ENCODE measurements around the gene RASGRP2. TPM values are rescaled to one million over a fixed set of nuclear protein-coding genes. Genes with fewer than 3 reads are reported as not detected.

The RASGRP2 gene
- total RNA-seq, 6 donors from 2014 or later: 20.5 to 80.7 (median 33.9) TPM

- TF ChIP-seq, protein P1, sequence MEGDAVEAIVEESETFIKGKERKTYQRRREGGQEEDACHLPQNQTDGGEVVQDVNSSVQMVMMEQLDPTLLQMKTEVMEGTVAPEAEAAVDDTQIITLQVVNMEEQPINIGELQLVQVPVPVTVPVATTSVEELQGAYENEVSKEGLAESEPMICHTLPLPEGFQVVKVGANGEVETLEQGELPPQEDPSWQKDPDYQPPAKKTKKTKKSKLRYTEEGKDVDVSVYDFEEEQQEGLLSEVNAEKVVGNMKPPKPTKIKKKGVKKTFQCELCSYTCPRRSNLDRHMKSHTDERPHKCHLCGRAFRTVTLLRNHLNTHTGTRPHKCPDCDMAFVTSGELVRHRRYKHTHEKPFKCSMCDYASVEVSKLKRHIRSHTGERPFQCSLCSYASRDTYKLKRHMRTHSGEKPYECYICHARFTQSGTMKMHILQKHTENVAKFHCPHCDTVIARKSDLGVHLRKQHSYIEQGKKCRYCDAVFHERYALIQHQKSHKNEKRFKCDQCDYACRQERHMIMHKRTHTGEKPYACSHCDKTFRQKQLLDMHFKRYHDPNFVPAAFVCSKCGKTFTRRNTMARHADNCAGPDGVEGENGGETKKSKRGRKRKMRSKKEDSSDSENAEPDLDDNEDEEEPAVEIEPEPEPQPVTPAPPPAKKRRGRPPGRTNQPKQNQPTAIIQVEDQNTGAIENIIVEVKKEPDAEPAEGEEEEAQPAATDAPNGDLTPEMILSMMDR (IDR thresholded peaks at IDR 0.05): no peak
- TF ChIP-seq POLR2AphosphoS5 (IDR thresholded peaks at IDR 0.05) (no peak), EP300 (IDR thresholded peaks at IDR 0.05) (no peak), POLR2A (IDR thresholded peaks at IDR 0.05) (no peak)
- no peak overlapping the region for H3K27ac ChIP-seq
- peaks cover 0 to 64% (median 33%) of the 10 kb centered on the region in 4 donors for H3K36me3 ChIP-seq
- no peaks in the 10 kb centered on the region for H3K4me1 ChIP-seq
- ATAC-seq (ENCODE audit: low FRiP score in 2 of 2): peak; percentile 11 to 23
- no peaks in the 10 kb centered on the region for H3K27me3 ChIP-seq
- peak in 1 of 2 donors; percentile 56 for DNase-seq
- H3K9me3 ChIP-seq: no peaks in the 10 kb centered on the region
- H3K4me3 ChIP-seq: no peak overlapping the region
- WGBS, 2 donors: 85% methylated on average over 8 to 23 of the region's 23 CpGs
Measured at GRCh38 chr11:64734811-64735724, 8.9 kb downstream of the RASGRP2 start.

- H3K4me3 ChIP-seq: no peak overlapping the region
- 90 to 92% methylated on average over 3 of the region's 3 CpGs for WGBS, 2 donors
- H3K4me1 ChIP-seq: peaks cover 0 to under 1% (median 0%) of the 10 kb centered on the region in 4 donors
- DNase-seq (no peak), ATAC-seq (ENCODE audit: low FRiP score in 2 of 2) (no peak)
- TF ChIP-seq POLR2A (IDR thresholded peaks at IDR 0.05): no peak
- no peak overlapping the region for H3K27ac ChIP-seq
- H3K36me3 ChIP-seq: peaks cover 0 to 63% (median 23%) of the 10 kb centered on the region in 4 donors
- H3K9me3 ChIP-seq: no peaks in the 10 kb centered on the region
- no peaks in the 10 kb centered on the region for H3K27me3 ChIP-seq
Measured at GRCh38 chr11:64731601-64732000, 12.3 kb downstream of the RASGRP2 start.

GRCh38 chr11:64729851-64730382 lies 14.0 kb downstream of the RASGRP2 start:
- Histone ChIP-seq H3K4me1 (peaks cover 0 to 3% (median 0%) of the 10 kb centered on the region in 4 donors), H3K36me3 (peaks cover 0 to 46% (median 12%) of the 10 kb centered on the region in 4 donors), H3K27me3 (no peaks in the 10 kb centered on the region), H3K27ac (no peak overlapping the region), H3K9me3 (no peaks in the 10 kb centered on the region), H3K4me3 (no peak overlapping the region)
- DNase-seq (peak in 1 of 2 donors; percentile 90), ATAC-seq (ENCODE audit: low FRiP score in 2 of 2) (peak in 1 of 2 donors; percentile 48)
- TF ChIP-seq, protein P1 (IDR thresholded peaks at IDR 0.05): no peak
- no peak for TF ChIP-seq POLR2AphosphoS5 (IDR thresholded peaks at IDR 0.05)
- TF ChIP-seq EP300 (IDR thresholded peaks at IDR 0.05): no peak
- TF ChIP-seq POLR2A (IDR thresholded peaks at IDR 0.05): no peak
- 51 to 55% methylated on average over 4 to 21 of the region's 21 CpGs for WGBS, 2 donors

DNA sequence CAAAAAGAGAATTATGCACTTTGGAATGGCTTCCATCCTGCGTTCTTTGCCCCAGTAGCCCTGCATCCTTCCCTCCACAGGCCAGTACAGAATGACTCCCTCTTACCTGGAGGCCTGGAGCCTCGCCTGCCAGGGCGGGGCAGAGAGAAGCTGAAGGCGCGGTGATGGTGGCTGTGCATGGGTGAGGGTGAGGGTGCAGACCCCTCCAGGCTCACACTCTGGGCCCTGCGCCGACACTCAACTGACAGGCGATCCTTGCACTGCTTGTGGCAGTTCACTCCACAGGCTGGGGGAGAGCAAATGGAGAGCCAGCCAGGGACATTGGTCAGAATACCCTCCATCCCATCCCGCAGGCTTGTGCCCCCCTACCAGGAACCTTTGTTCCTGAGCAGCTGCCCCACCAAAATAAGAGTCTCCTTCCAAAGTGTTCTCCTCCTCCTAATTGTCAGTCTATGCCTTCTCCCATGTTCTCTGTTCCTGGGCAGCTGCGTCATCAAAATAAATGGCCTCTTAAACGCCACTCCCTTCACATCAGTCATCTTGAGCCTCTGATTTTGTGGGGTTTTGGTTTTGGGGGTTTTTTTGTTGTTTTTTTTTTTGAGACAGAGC lies 15.1 kb downstream of the RASGRP2 start:
- peaks cover 0 to 42% (median 3%) of the 10 kb centered on the region in 4 donors for H3K36me3 ChIP-seq
- no peak for TF ChIP-seq POLR2AphosphoS5 (IDR thresholded peaks at IDR 0.05)
- no peak for TF ChIP-seq EP300 (IDR thresholded peaks at IDR 0.05)
- TF ChIP-seq, protein P1 (IDR thresholded peaks at IDR 0.05): no peak
- no peak for TF ChIP-seq POLR2A (IDR thresholded peaks at IDR 0.05)
- no peak for DNase-seq

More for the DNA sequence above, 15.1 kb downstream of the RASGRP2 start:
- no peak for ATAC-seq (ENCODE audit: low FRiP score in 2 of 2)
- WGBS, 2 donors: 94% methylated on average over 11 of the region's 11 CpGs
- H3K9me3 ChIP-seq: no peaks in the 10 kb centered on the region
- H3K27ac ChIP-seq: no peak overlapping the region
- H3K4me1 ChIP-seq: peaks cover 0 to 3% (median under 1%) of the 10 kb centered on the region in 4 donors
- no peaks in the 10 kb centered on the region for H3K27me3 ChIP-seq
- H3K4me3 ChIP-seq: no peak overlapping the region

All from upper lobe of left lung (tissue), 6 donors.